AG20443 (cell line): Measurements from ENCODE around the gene TMEM26.

Experiments used
- DNase-seq: peaks from one replicate; pipeline ENCODE4 v3.0.0; 2012; ENCODE audit warnings: low spot score, mixed read lengths

The TMEM26 gene

DNA sequence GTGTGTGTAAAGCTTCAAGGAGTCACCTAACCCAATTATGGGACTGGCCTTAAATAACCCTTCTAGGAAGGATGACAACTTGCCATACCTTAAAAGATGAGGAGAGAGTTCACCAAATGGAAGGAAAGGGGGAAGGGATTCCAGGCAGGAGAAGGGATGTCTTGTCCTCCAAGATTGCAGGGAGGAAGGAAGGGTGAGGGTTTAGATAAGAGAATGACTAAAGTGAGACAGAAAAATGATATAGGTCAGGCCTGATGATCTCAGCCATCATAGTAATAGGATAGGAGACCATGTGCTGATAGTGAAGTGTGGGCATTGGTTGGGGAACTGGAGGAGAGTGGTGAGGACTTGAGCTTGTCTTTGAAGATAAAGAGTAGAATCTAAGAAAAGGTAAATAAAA is 7.7 kb upstream of the TMEM26 start:
- no peak for DNase-seq

DNA sequence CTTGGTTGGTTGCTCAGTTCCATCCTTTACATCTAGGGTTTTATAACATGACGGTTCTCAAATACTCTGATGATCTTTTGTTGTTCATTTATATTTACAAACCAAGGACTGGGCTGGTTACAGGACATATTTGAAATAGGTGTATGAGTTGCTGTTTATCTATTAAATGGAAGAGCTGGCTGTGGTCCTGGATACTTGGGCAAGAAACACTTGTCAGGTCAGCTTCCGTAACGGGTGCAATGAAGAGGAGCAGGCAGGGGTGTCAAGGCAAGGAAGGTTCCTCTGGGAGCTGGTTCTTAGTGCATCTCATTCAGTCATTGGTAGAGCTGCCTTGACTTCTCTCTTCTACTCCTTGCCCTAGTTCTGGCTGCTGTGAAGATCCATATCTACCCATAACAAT is 4.8 kb upstream of the TMEM26 start:
- DNase-seq: no peak

DNA sequence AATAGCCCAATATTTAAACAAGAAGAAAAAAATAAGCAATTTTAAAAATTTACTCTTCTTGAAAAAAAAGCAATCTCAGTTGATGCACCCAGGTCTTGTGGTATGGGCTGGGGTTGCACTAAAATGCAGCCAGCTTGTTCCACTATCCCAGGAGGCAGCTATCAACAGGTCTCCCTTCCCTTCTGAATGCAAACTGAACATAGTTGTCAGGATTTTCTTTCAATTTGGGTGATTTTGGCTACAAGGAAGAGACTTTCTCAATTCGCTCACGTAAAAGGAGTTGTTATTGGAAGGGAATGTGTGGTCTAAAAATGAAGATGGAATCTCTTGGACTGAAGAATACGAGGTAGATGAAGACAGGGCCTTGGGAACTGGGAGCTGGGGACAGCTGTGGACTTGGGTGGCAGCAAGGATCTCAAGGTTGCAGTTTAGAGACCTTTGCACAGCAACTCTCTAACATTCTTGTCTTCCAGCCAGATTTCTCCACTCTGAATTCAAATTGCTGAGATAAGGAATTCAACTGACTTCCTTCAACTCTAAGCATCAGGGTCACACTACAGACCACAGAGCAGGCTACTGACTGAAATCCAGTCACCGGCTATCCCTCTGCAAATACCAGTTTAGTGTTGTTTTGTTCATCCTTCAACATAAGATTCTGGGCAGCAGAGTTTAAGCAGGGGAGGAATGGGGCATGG is 3.1 kb upstream of the TMEM26 start:
- DNase-seq: peak; percentile 9

DNA sequence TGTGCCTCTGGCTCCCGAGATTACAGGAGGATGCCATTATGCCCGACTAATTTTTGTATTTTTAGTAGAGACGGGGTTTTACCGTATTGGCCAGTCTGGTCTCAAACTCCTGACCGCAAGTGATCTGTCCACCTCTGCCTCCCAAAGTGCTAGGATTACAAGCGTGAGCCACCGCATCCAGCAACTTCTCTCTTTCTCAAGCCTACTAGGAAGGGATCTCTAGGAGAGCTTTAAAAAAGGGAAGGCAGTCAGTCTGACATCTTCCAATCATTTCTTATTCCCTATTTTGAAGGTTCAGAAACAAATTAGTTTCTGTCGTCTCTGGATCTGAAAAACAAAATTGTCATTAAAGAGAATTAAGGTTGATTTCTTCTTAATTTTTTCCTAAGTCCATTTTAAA is 2.5 kb upstream of the TMEM26 start:
- no peak for DNase-seq

DNA sequence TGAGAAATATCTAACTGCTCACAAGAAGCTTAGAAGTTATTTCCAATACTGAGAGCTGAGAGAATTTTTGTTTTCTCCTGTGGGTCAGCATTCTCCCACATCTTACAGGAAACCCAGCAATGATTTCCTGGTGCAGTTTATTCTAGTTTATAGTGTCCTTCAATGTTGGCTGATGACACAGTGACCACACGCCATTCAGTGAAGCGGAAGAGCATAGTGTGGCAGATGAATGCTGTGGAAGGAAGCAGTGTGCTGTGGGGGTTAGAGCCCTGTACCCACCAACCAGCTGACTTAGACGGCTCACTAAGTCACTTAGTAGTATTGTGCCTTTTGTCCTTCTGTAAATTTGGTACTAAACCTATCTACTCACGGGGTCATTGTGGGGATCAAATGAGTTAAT is 1.4 kb upstream of the TMEM26 start:
- no peak for DNase-seq

DNA sequence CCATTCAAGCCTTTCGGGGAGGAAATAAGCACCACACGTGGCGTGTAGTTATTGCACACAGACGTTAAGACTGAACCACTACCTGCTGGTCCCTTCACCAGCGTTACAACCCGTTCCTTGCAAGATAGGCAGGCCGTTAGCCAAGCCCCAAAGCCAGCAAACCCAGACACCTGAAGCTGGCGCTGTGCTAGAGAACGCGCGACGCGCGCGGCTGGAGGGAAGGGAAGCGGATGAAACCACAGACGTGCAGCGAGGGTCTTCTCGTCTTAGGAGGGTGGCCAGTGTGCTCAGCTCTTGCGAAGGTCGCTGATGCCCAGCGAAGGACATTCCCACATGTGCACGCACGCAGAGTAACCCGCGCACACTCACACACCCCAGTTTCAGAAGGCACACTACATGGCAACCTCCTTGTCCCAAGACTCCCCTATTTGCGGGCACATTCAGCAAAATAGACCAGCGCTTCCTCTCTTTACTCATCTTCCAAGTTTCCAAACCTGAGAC is 980 bp downstream of the TMEM26 start:
- DNase-seq: peak; percentile 18

DNA sequence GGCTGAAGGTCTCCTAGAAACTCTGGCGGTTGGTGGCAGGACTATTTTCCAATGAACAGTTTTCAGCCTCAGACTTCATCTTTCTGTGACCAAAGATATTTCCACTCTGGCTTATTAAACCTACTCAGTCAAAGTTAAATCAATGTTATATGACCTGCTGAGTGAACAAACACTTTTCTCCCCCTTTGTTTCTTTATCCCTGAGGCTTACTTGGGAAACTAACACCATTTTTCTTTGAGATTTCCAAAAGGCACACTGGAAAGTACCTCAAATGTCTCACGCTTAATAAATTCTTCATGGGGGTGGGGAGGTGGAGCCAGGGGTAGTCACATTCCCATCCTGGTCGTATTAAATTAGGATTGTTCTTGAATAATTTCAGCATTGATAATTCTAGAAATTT is 1.8 kb downstream of the TMEM26 start:
- DNase-seq: no peak

DNA sequence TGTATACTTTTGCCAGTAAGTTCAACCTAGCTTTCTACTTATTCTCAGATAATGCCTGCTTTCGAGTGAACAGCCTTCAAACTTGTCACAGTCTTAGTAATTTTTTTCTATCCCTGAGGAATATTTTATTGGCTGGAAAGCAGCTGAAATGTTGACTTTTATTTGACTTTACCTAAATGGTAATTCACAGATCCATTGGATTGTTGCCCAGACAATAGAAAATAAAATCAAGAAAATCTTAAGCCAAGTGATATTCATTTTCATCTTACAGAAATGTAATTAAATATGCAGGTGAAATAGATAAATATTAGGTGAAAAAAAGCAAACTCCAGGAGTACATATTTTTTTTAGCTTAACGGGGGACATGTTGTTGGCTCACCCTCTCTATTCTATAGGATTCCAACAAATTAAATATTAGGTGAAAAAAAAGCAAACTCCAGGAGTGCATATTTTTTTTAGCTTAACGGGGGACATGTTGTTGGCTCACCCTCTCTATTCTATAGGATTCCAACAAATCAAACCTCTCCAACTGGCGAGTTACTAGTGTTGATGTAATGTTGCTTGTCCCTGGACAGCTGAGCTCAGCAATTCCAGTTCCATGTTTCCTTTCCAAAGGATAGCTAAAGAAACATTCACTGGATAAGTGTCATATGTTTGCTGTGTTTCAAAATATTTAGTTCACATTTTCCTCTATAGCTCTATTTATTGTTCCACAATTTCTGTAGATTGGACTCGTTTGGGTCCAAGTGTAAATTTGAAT is 4.2 kb downstream of the TMEM26 start:
- DNase-seq: no peak

DNA sequence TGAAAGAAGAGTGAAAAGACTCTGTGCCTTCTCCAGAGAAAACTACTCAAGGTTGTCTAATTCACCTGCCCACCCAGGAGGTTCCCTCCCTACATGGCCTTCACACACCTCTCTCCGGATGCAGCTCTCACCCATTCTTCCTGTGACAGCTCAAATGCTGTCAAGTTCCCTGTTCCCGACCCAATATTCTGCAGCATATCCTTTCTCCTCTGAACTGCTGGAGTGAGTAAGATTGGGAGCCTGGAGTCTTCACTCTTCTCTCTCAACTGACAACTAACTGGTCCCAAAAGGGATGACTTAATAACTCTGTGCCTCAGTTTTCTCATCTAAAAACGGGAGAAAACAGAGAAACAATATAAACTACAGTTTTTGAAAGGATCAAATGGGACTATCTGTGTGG is 5.1 kb downstream of the TMEM26 start:
- DNase-seq: no peak

DNA sequence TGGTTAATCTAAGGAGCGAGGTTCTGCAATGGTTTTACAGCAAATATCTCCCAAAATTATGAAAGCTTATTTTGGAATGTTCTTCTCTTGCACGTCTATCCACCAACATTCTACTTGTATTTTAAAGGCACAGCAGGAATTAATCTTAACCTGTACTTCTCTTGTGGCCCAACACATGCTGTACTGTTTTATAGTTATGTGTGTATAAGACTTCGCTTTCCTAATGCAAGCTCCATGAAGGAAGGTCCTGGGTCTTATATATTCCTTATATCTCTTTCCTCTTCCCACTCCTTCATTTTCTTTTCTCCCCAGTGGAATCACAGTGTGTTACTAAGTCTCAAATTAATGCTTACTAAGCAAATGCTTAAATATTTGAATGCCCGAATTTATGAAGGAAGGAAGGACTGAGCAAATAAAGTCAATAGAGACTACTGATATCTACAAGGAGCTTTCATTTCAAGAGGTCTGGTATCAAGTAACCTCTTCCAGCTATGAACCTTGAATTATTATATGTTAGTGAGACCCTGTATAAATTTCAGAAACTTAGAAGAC is 14.0 kb downstream of the TMEM26 start:
- DNase-seq: no peak

DNA sequence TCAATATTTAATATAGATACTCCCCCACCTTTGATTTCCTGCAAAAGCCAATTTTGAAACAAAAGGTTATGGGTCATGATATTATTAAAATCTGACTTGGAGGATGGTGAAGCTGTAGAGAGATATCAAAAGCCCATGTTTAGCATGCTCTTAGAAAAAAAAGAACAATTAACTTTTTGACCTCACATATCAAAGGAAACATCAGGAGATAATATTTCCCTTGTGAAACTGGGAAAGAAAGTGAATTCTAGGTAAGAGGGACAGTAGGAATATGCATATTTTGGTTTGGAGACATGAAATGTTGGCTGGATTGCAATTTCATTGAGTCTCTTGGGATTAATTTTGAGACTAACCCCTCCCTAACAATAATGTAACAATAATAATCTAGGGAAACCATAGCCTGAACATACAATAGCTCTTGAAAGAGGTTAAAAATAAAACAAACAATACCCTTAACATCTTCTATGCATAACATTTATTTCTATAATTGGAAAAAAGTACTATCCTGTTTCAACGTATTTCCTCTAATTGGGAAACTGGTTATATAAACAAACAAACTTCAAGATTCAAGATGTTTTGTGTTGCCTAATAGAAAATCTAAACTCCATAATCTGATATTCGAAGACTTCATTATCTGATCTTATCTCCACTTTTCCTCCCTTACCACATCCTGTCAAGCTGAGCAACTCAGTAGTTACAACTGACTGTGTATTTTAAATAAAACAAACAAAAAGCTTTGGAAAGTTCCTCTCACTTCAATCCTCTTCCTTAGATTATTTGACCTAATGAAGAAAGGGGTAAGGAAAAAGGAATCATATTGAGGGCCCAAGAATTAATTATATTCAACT is 14.8 kb downstream of the TMEM26 start:
- DNase-seq: no peak

DNA sequence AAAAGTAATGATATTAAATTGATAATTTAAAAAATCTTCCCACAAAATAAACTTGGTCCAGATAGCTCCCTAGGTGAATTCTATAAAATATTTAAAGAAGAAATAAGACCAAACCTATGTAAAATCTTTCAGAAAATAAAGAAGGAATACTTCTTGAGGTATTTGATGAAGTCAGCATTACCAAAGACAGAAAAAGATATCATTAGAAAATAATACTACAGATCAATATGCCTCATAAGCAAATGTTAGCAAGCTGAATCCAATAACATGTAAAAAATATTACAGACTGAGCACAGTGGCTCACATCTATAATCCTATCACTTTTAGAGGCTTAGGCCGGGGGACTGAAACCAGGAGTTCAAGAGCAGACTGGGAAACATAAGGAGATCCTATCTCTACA is 30.0 kb downstream of the TMEM26 start:
- DNase-seq: no peak

DNA sequence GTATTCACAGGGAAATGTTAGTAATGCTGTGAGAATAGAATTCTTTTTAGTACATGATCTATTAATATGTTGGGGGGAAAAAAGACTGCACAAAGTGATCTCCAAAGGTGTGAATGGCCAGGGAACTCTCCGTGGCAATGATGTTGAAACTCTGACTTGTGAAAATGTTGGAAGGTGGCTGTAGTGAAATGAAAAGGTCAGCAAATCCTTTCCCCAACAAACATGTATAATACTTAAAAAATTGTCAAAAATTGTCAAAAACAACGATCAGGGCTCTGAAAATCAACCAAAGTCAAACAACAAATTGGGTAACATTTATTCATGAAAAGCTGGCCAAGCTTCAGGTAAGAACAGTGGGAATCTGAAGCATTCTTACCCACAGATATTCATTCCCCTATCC is 35.5 kb downstream of the TMEM26 start:
- DNase-seq: no peak

DNA sequence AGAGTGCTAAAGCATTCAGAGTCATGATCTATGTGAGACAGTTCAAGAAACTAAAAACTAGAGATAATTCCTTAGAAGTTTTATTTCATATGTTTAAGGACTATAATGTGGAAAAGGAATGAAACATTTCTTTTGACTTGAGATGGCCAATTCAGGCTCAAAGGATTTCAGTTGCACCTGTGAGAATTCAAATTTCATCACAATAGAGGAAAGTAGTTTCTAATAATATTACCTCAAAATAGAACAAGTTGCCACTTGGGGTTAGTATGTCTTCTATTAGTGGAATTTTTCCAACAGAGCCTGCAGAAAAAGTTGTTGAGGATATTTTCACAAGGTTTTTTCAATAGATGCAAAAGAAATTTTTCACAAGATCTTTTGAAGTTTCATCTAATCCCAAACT is 37.4 kb downstream of the TMEM26 start:
- DNase-seq: no peak

DNA sequence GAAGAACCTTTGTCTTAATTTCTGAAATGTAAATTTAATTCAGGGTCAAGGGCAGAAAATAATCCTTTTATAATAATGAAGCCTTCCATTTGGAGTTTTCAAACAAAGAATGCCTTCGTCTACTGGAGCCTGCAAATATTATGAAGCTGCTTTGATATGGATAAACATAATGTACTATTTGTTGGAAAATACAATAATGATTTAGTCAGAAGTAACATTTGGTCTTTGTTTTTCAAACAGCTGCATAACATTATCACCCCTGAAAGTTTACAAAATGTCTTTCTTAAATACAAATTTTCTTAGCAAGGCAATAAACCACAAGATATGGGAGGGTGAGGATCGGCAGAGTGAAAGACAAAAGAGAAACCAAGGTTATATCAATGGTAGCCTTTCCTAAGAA is 41.5 kb downstream of the TMEM26 start:
- no peak for DNase-seq

DNA sequence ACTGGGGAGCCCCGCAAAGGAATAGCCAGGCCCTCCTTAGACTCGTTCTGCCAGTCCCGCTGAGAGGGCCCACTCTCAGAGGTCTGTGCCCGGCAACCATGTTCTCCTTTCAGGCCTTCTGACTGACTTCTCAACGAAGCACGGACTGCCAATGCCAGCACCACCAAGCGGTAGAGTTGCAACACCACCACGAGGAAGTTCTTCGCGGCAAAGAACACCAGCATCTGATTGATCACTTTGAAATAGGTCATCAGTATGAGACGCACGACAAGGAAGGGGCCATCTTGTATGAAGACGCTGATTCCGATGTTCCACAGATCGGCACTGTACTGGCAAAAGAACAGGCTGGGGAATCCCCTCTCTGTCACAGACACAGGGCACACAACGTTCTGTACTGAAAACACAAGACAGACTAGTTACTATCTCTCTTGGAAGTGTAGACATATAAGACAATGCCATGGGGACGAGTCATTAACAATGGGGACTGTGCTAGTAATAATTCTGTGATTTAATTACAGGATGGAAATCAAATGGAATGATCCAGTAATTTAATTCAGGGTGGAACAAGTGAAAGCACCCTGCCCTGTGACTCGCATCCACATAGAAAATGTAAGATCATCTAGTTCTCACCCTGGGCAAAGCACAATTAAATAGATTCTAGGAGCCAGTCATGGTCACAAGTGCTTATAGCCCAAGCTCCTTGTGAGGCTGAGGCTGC is 42.7 kb downstream of the TMEM26 start:
- DNase-seq: no peak

DNA sequence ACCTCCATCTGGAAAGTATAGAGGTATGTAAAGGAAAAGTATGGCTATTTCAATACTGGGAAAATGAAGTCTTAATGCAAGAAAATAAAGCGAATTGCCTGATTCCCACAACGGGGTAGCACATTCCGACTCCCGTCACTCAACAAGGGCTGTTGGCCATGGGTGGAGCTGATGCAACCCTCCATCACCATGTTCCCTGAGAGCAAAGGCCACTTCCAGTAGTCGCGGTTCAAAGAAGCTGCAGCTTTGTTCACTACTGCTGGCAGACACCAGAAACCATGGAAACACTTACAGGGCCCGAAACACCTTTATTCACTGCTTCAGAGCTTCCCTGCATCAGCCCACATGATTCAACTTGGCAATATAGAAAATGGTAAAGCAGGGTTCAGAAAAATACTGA is 44.0 kb downstream of the TMEM26 start:
- DNase-seq: no peak

DNA sequence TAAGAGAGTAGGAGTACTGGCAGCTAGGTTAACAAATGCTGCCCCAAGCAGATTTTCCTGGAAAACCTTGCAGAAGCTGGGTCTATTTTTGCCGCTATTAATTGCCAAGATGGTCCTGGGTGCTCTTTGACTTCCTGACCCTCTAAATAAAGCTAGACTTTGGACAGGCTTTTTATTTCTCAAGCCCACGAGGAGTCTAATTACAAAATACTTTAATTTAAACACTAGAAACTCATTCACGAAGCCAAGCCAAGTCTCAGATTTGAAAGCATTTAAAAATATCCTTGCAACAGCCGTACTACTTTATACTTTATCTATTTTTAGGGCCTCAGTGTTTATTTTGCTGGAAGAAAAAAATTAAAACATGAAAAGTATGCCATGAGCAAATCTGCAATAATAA is 45.1 kb downstream of the TMEM26 start:
- DNase-seq: no peak

DNA sequence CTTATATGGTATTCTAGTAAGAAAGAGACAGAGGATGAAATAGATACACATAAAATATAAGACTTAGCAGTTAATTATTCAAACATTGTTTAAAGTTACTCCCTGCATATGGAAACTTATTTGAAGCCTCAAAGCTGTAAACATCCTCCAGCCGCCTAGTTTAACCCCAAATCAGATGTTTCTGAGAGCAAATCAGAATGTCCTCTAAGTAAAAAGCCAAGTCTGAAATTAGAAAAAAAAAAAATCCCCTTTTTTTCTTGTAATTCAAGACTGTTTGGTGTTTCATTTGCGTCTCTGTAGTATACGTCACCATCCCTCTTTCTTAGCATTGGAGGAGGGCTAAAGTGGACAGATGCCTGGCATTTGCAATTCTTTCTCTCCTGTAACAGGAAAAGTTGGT is 46.4 kb downstream of the TMEM26 start:
- no peak for DNase-seq

DNA sequence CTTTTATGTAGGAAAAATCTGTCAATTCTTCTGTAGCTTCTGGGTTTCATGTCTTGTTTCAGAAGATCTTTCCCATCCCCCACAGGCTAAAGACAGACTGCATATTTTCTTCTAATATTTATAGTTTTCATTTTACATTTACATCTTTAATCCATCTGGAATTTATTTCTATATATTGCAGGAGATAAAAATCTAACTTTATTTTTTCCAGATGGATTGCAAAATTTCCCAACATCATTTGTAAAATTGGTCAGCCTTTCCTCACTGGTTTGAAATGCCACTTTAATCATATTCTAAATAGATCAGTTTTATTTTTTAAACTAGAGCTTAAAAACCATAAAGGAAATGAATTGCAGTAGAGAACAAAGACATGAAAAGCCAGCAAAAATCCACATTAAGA is 46.9 kb downstream of the TMEM26 start:
- no peak for DNase-seq

DNA sequence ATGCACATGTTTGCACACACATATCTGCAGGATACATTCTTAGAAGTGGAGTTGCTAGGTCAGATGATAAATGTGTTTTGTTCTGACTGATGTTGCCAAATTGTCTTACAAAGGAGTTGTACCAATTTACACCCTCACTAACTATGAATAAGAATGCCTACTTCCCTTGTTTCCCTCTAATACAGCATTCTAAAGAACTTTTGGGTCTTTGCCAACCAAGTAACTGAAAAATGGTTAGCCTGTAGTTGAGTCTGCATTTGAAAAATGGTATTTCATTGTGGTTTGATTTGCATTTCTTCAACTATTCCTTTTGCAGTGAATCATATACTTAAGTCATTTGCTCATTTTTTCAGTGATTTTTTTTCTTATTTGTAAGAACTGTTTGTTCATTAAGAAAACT is 48.4 kb downstream of the TMEM26 start:
- DNase-seq: peak; percentile 18

DNA sequence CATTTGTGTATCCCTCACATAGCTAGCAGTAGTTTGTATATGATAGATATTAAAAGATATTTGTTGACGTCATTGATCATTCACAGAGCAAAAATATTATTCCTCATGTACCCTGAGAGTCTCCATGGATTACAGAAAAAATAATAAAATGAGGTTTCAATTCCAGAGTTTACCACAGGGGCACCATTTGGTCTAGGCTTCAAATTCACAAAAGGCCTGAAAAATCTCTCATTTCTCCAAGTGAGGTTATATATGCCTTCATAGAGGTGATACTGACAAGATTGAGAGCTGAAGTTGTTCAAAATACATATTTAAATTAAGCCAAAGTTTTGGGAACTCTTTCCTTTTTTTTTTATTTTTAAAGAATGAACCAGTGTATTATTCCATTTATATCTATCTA is 52.7 kb downstream of the TMEM26 start:
- no peak for DNase-seq
